GM12878 (cell line): ENCODE results near the gene PSTPIP2. TPM values are rescaled to one million over a fixed set of nuclear protein-coding genes. Genes with fewer than 3 reads are reported as not detected.

Experiments used
- ATAC-seq: fragments of 200-7000 bp; cut with Tn5 transposase; 3 replicates; pipeline ENCODE4 v1.9.1; 2020; ENCODE audit warnings: mild to moderate bottlenecking, moderate library complexity
- BruUV-seq: library from RNA; stranded (reverse); fragments of 400-500 nt; replicated peaks from 2 replicates; lab custom pipeline; 2021; lab: Mats Ljungman, UMichigan
- CTCF ChIA-PET: fragments of 300-600 bp; sonication (Branson Sonifier 250); formaldehyde crosslinking; extraction: SDS; loops from one replicate; lab custom pipeline; 2021; ENCODE audit warnings: inconsistent platforms; lab: Yijun Ruan, JAX
- POLR2A ChIA-PET: fragments of 350-600 bp; formaldehyde crosslinking; extraction: SDS; loops from one replicate; lab custom pipeline; 2021; ENCODE audit warnings: inconsistent platforms; lab: Charles Lee
- RAD21 ChIA-PET: fragments of 300-600 bp; sonication (Branson Sonifier 250); formaldehyde crosslinking; loops from one replicate; lab custom pipeline; 2023; ENCODE audit warnings: antibody characterized with exemption; ENCODE audit not compliant: unreplicated experiment; lab: Charles Lee
- SMC1A ChIA-PET: fragments of 300-600 bp; sonication (Branson Sonifier 250); formaldehyde crosslinking; loops from one replicate; lab custom pipeline; 2023; ENCODE audit not compliant: unreplicated experiment, uncharacterized antibody; lab: Charles Lee
- DNase-seq: peaks from one replicate; pipeline ENCODE4 v3.0.0-alpha.2; 2011; ENCODE audit warnings: low read depth, low spot score
- FAIRE-seq: peaks from 3 replicates; lab custom pipeline; 2011; peaks lifted over from hg19 to GRCh38; lab: Jason Lieb, UNC
- H2AFZ ChIP-seq: 2 replicates; pipeline ENCODE4 v1.6.0; 2011; ENCODE audit warnings: low read depth, low read length, control low read depth; ENCODE audit not compliant: control insufficient read depth
- H3K27ac ChIP-seq: 2 replicates; pipeline ENCODE4 v1.5.1; 2011; ENCODE audit warnings: control low read depth; ENCODE audit not compliant: control insufficient read depth, insufficient read depth
- H3K27me3 ChIP-seq, 2 experiments: replicated peaks in 1 of 2; 2 replicates each; pipeline versions ENCODE4 v1.6.0 to v1.6.1; 2011; ENCODE audit warnings: low read length in 1 of 2; ENCODE audit not compliant: control insufficient read depth in 2 of 2, insufficient read depth in 2 of 2
- H3K36me3 ChIP-seq, 2 experiments: 2 replicates each; pipeline ENCODE4 v1.5.1; 2011; ENCODE audit warnings: low read length in 1 of 2; ENCODE audit not compliant: control insufficient read depth in 2 of 2, insufficient read depth in 2 of 2
- H3K4me1 ChIP-seq: 2 replicates; pipeline ENCODE4 v1.6.1; 2011; ENCODE audit warnings: mild to moderate bottlenecking, low read length, moderate library complexity, mixed read lengths; ENCODE audit not compliant: control insufficient read depth, insufficient read depth
- H3K4me2 ChIP-seq: 2 replicates; pipeline ENCODE4 v1.6.0; 2011; ENCODE audit warnings: control low read depth; ENCODE audit not compliant: control insufficient read depth, insufficient read depth
- H3K4me3 ChIP-seq: fragments of 200-600 bp; sonication (generic); 2 replicates; pipeline ENCODE4 v1.5.1; 2016
- H3K79me2 ChIP-seq: 2 replicates; pipeline ENCODE4 v1.6.0; 2011; ENCODE audit warnings: low read length; ENCODE audit not compliant: control insufficient read depth, insufficient read depth
- H3K9ac ChIP-seq: 2 replicates; pipeline ENCODE4 v1.8.0; 2011; ENCODE audit warnings: low read length, control low read depth, mixed read lengths; ENCODE audit not compliant: control insufficient read depth, insufficient read depth
- H3K9me3 ChIP-seq: replicated peaks from 3 replicates; pipeline ENCODE4 v1.5.1; 2011; ENCODE audit warnings: mild to moderate bottlenecking, low read length; ENCODE audit not compliant: control insufficient read depth, insufficient read depth
- H4K20me1 ChIP-seq: 2 replicates; pipeline ENCODE4 v1.6.0; 2011; ENCODE audit not compliant: control insufficient read depth, insufficient read depth
- CBX5 ChIP-seq: sonication (generic); IDR thresholded peaks from 2 replicates; pipeline ENCODE4 v1.6.1; 2016; ENCODE audit warnings: low read depth, moderate library complexity, mild to moderate bottlenecking, inconsistent platforms
- CEBPB ChIP-seq, 2 experiments: fragments of 150-350 bp in 1 of 2; IDR thresholded peaks; 2 replicates each; pipeline ENCODE4 v1.6.1; 2012 to 2014; ENCODE audit warnings: low read depth in 2 of 2, low read length in 2 of 2, borderline replicate concordance in 1 of 2, inconsistent platforms in 1 of 2
- DPF2 ChIP-seq: fragments of 450-650 bp; IDR thresholded peaks from 2 replicates; pipeline ENCODE4 v1.6.1; 2017; ENCODE audit warnings: mild to moderate bottlenecking
- EP300 ChIP-seq, 2 experiments: fragments of 150-350 bp in 1 of 2; IDR thresholded peaks; 2 replicates each; pipeline ENCODE4 v1.6.1; 2011 to 2012; ENCODE audit warnings: low read depth in 2 of 2, low read length in 2 of 2, borderline replicate concordance in 1 of 2, improper control_type of control experiment in 1 of 2, inconsistent platforms in 1 of 2; ENCODE audit not compliant: control insufficient read depth in 1 of 2
- HDGF ChIP-seq: fragments of 450-650 bp; IDR thresholded peaks from 2 replicates; pipeline ENCODE4 v1.6.1; 2016; ENCODE audit warnings: antibody characterized with exemption
- MEF2A ChIP-seq: IDR thresholded peaks from 2 replicates; pipeline ENCODE4 v1.6.1; 2011; ENCODE audit warnings: low read depth, mild to moderate bottlenecking, low read length, moderate library complexity; ENCODE audit not compliant: insufficient read depth
- NFYB ChIP-seq: IDR thresholded peaks from 2 replicates; pipeline ENCODE4 v1.6.1; 2011; ENCODE audit warnings: low read depth, mild to moderate bottlenecking, low read length, improper control_type of control experiment, moderate library complexity; ENCODE audit not compliant: insufficient read depth
- NRF1 ChIP-seq: conservative IDR thresholded peaks from 2 replicates; pipeline ENCODE4 v1.6.1; 2011; ENCODE audit warnings: mild to moderate bottlenecking, low read depth, low read length, improper control_type of control experiment
- RAD51 ChIP-seq: fragments of 450-650 bp; IDR thresholded peaks from 2 replicates; pipeline ENCODE4 v1.6.1; 2016; ENCODE audit warnings: moderate library complexity, mild to moderate bottlenecking, inconsistent platforms
- RCOR1 ChIP-seq: conservative IDR thresholded peaks from 2 replicates; pipeline ENCODE4 v1.6.1; 2012; ENCODE audit warnings: low read depth, low read length, improper control_type of control experiment
- SKIL ChIP-seq: fragments of 450-650 bp; IDR thresholded peaks from 2 replicates; pipeline ENCODE4 v1.6.1; 2017; ENCODE audit warnings: mild to moderate bottlenecking, low read depth, inconsistent platforms; ENCODE audit not compliant: poor library complexity, severe bottlenecking
- SMAD5 ChIP-seq: IDR thresholded peaks from 2 replicates; pipeline ENCODE4 v1.6.1; 2016; ENCODE audit warnings: antibody characterized with exemption, low read depth
- SMC3 ChIP-seq: IDR thresholded peaks from 2 replicates; pipeline ENCODE4 v1.6.1; 2011; ENCODE audit warnings: low read length, improper control_type of control experiment, borderline replicate concordance
- TCF3 ChIP-seq: IDR thresholded peaks from 2 replicates; pipeline ENCODE4 v1.6.1; 2012; ENCODE audit warnings: low read depth, mild to moderate bottlenecking, low read length, borderline replicate concordance; ENCODE audit not compliant: insufficient read depth
- WGBS: methylation state at CpG from one replicate; pipeline ENCODE4 v1.1.6; 2016; ENCODE audit warnings: low lambda C conversion rate; ENCODE audit not compliant: insufficient replicate concordance, insufficient coverage; ENCODE audit errors: missing lambda C conversion rate; 5-methylcytosine and 5-hydroxymethylcytosine counted together
- in situ Hi-C: fragments of 300-500 bp; cut with MboI; formaldehyde crosslinking; loops from 9 replicates; pipeline ENCODE4 v1.14.3; 2018; ENCODE audit warnings: mixed read lengths
- intact Hi-C: fragments of 100-400 bp; cut with micrococcal nuclease; formaldehyde crosslinking; loops from one replicate; pipeline ENCODE4 v1.14.2; 2022; ENCODE audit not compliant: unreplicated experiment
- polyA plus RNA-seq, 11 experiments: library from polyadenylated mRNA; depleted of rRNA in 4 of 11; unstranded in 6 of 11; stranded (reverse) in 5 of 11; fragments of >200 nt; fragmentation: Nextera tagmentation in 4 of 11; fragmentation: Illumina TruSeq in 1 of 11; extraction: Ambion mirVana in 4 of 11; extraction: Trizol in 1 of 11; gene quantifications; 1 replicate in 1 of 11; 2 replicates in 10 of 11; pipeline versions ENCODE4 v1.2.1 to v1.2.3, GENCODE V29; 2011 to 2016; ENCODE audit warnings: inconsistent platforms in 2 of 11, missing spikeins in 2 of 11, low read depth in 1 of 11
- total RNA-seq, 4 experiments: library from RNA; depleted of rRNA in 3 of 4; stranded (reverse); fragments of >200 nt in 3 of 4; fragmentation: Illumina TruSeq in 1 of 4; extraction: Trizol in 1 of 4; gene quantifications; 2 replicates each; pipeline versions ENCODE4 v1.2.1 to v1.2.3, GENCODE V29; 2013 to 2021

Gene PSTPIP2
- total and polyA plus RNA-seq, 10 of the 15 experiments (the other 5 are each of a cell fraction or from before 2014, with no cell fraction given), result 0.69 to 38.4 (median 24.7) TPM

GRCh38 chr18:46002934-46003333 is 69.1 kb downstream of the PSTPIP2 start (continued):
- TF ChIP-seq SMAD5, result no peak
- TF ChIP-seq CEBPB (IDR thresholded peaks at IDR 0.05; ENCODE audit: borderline replicate concordance in 1 of 2, low read depth in 2 of 2, low read length in 2 of 2), result no peak

GRCh38 chr18:46001892-46002291 is 70.2 kb downstream of the PSTPIP2 start:
- ChIA-PET SMC1A (interaction anchor here (1.2 kb wide), 1 partner anchor 11 kb away, joined by 3 read pairs; no protein-coding TSS in a partner anchor), CTCF (no interaction called here), RAD21 (no interaction called here), POLR2A (no interaction called here)
- in situ Hi-C loops, result no loop called here
- Histone ChIP-seq H3K36me3 (no peaks in the 10 kb centered on the region; a peak in 1 of 4 replicates), H3K27ac (no peak overlapping the region), H3K4me2 (no peak overlapping the region), H3K27me3 (no peaks in the 10 kb centered on the region), H3K9me3 (no peaks in the 10 kb centered on the region; the same call in 2 of the 3 replicates), H3K79me2 (no peaks in the 10 kb centered on the region), H2AFZ (no peak overlapping the region), H3K4me3 (no peak overlapping the region), H3K9ac (no peak overlapping the region), H4K20me1 (no peaks in the 10 kb centered on the region), H3K4me1 (peaks cover 2% of the 10 kb centered on the region; the same call in 1 of the 2 replicates)
- WGBS, result 61% methylated on average over 2 of the region's 2 CpGs
- intact Hi-C loops, result no loop called here
- FAIRE-seq (no peak), ATAC-seq (no peak), DNase-seq (no peak)
- TF ChIP-seq HDGF (no peak), SMAD5 (no peak), CBX5 (peak; percentile 63; the same call in 1 of the 2 replicates), RCOR1 (no peak)
- no TSS peak for BruUV-seq

GRCh38 chr18:46001074-46001473 is 71.0 kb downstream of the PSTPIP2 start:
- BruUV-seq, result no TSS peak
- no peaks in the 10 kb centered on the region for H4K20me1 ChIP-seq
- FAIRE-seq (no peak), ATAC-seq (no peak), DNase-seq (no peak)
- SMC1A ChIA-PET, result no interaction called here
- WGBS, result 44% methylated on average over 1 of the region's 1 CpG
- no peak overlapping the region for H3K4me2 ChIP-seq
- H3K27me3 ChIP-seq, result no peaks in the 10 kb centered on the region
- in situ Hi-C loops, result no loop called here
- no peak overlapping the region for H3K9ac ChIP-seq
- POLR2A ChIA-PET, result no interaction called here
- H2AFZ ChIP-seq, result no peak overlapping the region
- peaks cover 2% of the 10 kb centered on the region; the same call in 1 of the 2 replicates for H3K4me1 ChIP-seq
- no peak overlapping the region for H3K4me3 ChIP-seq
- H3K9me3 ChIP-seq, result no peaks in the 10 kb centered on the region; the same call in 2 of the 3 replicates
- CTCF ChIA-PET, result no interaction called here
- no peaks in the 10 kb centered on the region; a peak in 1 of 4 replicates for H3K36me3 ChIP-seq
- no peaks in the 10 kb centered on the region for H3K79me2 ChIP-seq
- intact Hi-C loops, result no loop called here
- no peak overlapping the region for H3K27ac ChIP-seq
- RAD21 ChIA-PET, result no interaction called here
- TF ChIP-seq EP300 (IDR thresholded peaks at IDR 0.05; ENCODE audit: borderline replicate concordance in 1 of 2, control insufficient read depth in 1 of 2, low read depth in 2 of 2, low read length in 2 of 2) (no peak), SMC3 (no peak), NFYB (no peak), RAD51 (no peak), SKIL (no peak), NRF1 (no peak), MEF2A (no peak), DPF2 (no peak), TCF3 (no peak)
